GM21619 (cell line): ENCODE data around the gene LIMS2.

ENCODE experiments used
- ATAC-seq: cut with Tn5 transposase; IDR thresholded peaks from one replicate; pipeline ENCODE4 v1.9.1; 2021; ENCODE audit not compliant: unreplicated experiment

The LIMS2 gene

GRCh38 chr2:127647242-127648190 is 27.8 kb downstream of the LIMS2 start:
- no peak for ATAC-seq

- ATAC-seq, result no peak
These were observed 28.7 kb downstream of the LIMS2 start for GRCh38 chr2:127646487-127647241.

- no peak for ATAC-seq
These were observed 29.7 kb downstream of the LIMS2 start, which contains the start of gene GPR17 for GRCh38 chr2:127645395-127646291. GPR17 (plus strand) TSS chr2:127646153; CDS start chr2:127650736, 4,583 bp downstream.

GRCh38 chr2:127645026-127645394 is 30.3 kb downstream of the LIMS2 start:
- ATAC-seq, result no peak

- no peak for ATAC-seq
These were observed 31.0 kb downstream of the LIMS2 start for GRCh38 chr2:127644066-127645025.

- no peak for ATAC-seq
These were observed 31.8 kb downstream of the LIMS2 start for GRCh38 chr2:127643439-127644065.

- ATAC-seq, result no peak
These were observed 32.5 kb downstream of the LIMS2 start for GRCh38 chr2:127642706-127643438.

GRCh38 chr2:127641846-127642507 is 33.4 kb downstream of the LIMS2 start:
- no peak for ATAC-seq

GRCh38 chr2:127641133-127641532 is 34.2 kb downstream of the LIMS2 start:
- ATAC-seq, result no peak

GRCh38 chr2:127640082-127641072 is 35.0 kb downstream of the LIMS2 start:
- peak; percentile 63 for ATAC-seq

GRCh38 chr2:127639111-127639474 is 36.2 kb downstream of the LIMS2 start:
- no peak for ATAC-seq

- ATAC-seq, result no peak
These were observed 36.8 kb downstream of the LIMS2 start for GRCh38 chr2:127638361-127639110.

- ATAC-seq, result no peak
These were observed 37.5 kb downstream of the LIMS2 start for GRCh38 chr2:127637725-127638252.

- ATAC-seq, result no peak
These were observed 38.1 kb downstream of the LIMS2 start for GRCh38 chr2:127637236-127637630.

GRCh38 chr2:127636248-127637235 is 38.8 kb downstream of the LIMS2 start:
- no peak for ATAC-seq
